NCI-H82 treated with DMSO at 0.1 percent for 48 hours (cell line): ENCODE results near the gene DPP8.
"Not testable (repeated sequence)": the region's sequence is repeated elsewhere in the genome, so short reads cannot be mapped to it uniquely, and the experiment has no call there.

Experiments
- DNase-seq: peaks from one replicate; lab custom pipeline; 2025; ENCODE audit not compliant: unreplicated experiment; lab: John Stamatoyannopoulos, UW

DPP8 gene

GRCh38 chr15:65516997-65517865 is at the start of gene DPP8:
Gene DPP8, minus strand, starts transcription at chr15:65517689. Its CDS starts 5,136 bp downstream, at chr15:65512553.
- DNase-seq = peak; percentile 84

GRCh38 chr15:65561934-65562333 is 44.4 kb upstream of the DPP8 start:
- DNase-seq = no peak

GRCh38 chr15:65559941-65560340 is 42.5 kb upstream of the DPP8 start:
- DNase-seq = no peak

GRCh38 chr15:65558997-65559760 is 41.7 kb upstream of the DPP8 start:
- DNase-seq = no peak

- no peak for DNase-seq
These were observed 40.8 kb upstream of the DPP8 start for GRCh38 chr15:65558336-65558735.

GRCh38 chr15:65556622-65557021 is 39.1 kb upstream of the DPP8 start:
- DNase-seq = no peak

GRCh38 chr15:65553691-65554090 is 36.2 kb upstream of the DPP8 start:
- DNase-seq = no peak

- DNase-seq = not testable (repeated sequence)
These were observed 35.4 kb upstream of the DPP8 start for GRCh38 chr15:65552851-65553250.

GRCh38 chr15:65551183-65551582 is 33.7 kb upstream of the DPP8 start:
- DNase-seq = no peak

GRCh38 chr15:65550681-65551098 is 33.2 kb upstream of the DPP8 start:
- DNase-seq = no peak

- DNase-seq = not testable (repeated sequence)
These were observed 31.8 kb upstream of the DPP8 start for GRCh38 chr15:65549288-65549687.

GRCh38 chr15:65547841-65548240 is 30.4 kb upstream of the DPP8 start:
- DNase-seq = no peak

GRCh38 chr15:65541231-65541820 is 23.8 kb upstream of the DPP8 start:
- DNase-seq = no peak

- DNase-seq = no peak
These were observed 22.8 kb upstream of the DPP8 start for GRCh38 chr15:65540314-65540713.

GRCh38 chr15:65535192-65535591 is 17.7 kb upstream of the DPP8 start:
- DNase-seq = no peak

GRCh38 chr15:65533057-65533756 is 15.7 kb upstream of the DPP8 start:
- peak; percentile 20 for DNase-seq

GRCh38 chr15:65532738-65533051 is 15.2 kb upstream of the DPP8 start:
- DNase-seq = no peak

- DNase-seq = peak; percentile 83
These were observed 13.0 kb upstream of the DPP8 start, which contains the start of gene HACD3 for GRCh38 chr15:65530318-65531111. Gene HACD3, plus strand, starts transcription at chr15:65530463. Its CDS starts 169 bp downstream, at chr15:65530632.

GRCh38 chr15:65529762-65530317 is 12.4 kb upstream of the DPP8 start:
- no peak for DNase-seq

- no peak for DNase-seq
These were observed 11.1 kb upstream of the DPP8 start for GRCh38 chr15:65528461-65529060.
